Neutrophil (primary cell): ENCODE data around the gene PLA2G4D.

ENCODE experiments used
- H3K27ac ChIP-seq: fragments of 200-600 bp; sonication (generic); 2 replicates; pipeline ENCODE4 v1.5.1; 2016; ENCODE audit warnings: mild to moderate bottlenecking, moderate library complexity
- H3K27me3 ChIP-seq: fragments of 200-600 bp; sonication (generic); 2 replicates; pipeline ENCODE4 v1.6.0; 2016; ENCODE audit warnings: mild to moderate bottlenecking
- H3K36me3 ChIP-seq: fragments of 200-600 bp; sonication (generic); 2 replicates; pipeline ENCODE4 v1.5.1; 2017
- H3K4me1 ChIP-seq, 2 experiments: fragments of 200-600 bp in 1 of 2; sonication (generic) in 1 of 2; 1 replicate in 1 of 2; 2 replicates in 1 of 2; pipeline versions ENCODE4 v1.5.1 to v1.6.1; 2013 to 2016; ENCODE audit warnings: low read depth in 1 of 2, low read length in 1 of 2, mild to moderate bottlenecking in 1 of 2, moderate library complexity in 1 of 2; ENCODE audit not compliant: control insufficient read depth in 1 of 2, insufficient read depth in 1 of 2
- H3K4me3 ChIP-seq, 2 experiments: fragments of 200-600 bp in 1 of 2; sonication (generic) in 1 of 2; 1 replicate in 1 of 2; 2 replicates in 1 of 2; pipeline ENCODE4 v1.5.1; 2013 to 2016; ENCODE audit warnings: low read depth in 1 of 2, low read length in 1 of 2, mild to moderate bottlenecking in 1 of 2, moderate library complexity in 1 of 2
- H3K9me3 ChIP-seq: fragments of 200-600 bp; sonication (generic); 2 replicates; pipeline ENCODE4 v1.5.1; 2016
- TF ChIP-seq, protein P1 (sequence below): fragments of 200-600 bp; sonication (generic); IDR thresholded peaks from 2 replicates; pipeline ENCODE4 v1.5.1; 2016; ENCODE audit warnings: antibody characterized with exemption

PLA2G4D gene

DNA sequence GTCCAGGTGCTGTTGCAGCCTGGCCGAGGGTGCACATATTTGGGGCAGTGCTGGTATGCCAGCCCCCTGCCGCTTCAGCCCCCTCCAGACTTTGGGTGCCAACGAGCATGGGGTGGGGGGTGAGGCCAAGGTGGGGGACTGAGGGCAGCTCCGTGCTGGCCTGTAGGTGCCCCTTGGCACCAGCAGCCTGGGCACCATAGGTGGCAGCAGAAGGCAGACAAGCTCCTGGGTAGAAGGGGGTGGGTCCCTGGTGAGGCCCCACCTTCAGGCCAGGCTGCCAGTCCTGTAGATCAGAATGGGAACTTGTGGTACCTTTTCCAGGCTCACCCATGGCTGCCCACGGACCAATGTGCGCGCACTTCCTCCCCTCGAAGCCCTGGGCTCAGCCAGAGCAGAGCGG lies 57.4 kb downstream of the PLA2G4D start:
- no peaks in the 10 kb centered on the region for H3K9me3 ChIP-seq
- TF ChIP-seq, protein P1, sequence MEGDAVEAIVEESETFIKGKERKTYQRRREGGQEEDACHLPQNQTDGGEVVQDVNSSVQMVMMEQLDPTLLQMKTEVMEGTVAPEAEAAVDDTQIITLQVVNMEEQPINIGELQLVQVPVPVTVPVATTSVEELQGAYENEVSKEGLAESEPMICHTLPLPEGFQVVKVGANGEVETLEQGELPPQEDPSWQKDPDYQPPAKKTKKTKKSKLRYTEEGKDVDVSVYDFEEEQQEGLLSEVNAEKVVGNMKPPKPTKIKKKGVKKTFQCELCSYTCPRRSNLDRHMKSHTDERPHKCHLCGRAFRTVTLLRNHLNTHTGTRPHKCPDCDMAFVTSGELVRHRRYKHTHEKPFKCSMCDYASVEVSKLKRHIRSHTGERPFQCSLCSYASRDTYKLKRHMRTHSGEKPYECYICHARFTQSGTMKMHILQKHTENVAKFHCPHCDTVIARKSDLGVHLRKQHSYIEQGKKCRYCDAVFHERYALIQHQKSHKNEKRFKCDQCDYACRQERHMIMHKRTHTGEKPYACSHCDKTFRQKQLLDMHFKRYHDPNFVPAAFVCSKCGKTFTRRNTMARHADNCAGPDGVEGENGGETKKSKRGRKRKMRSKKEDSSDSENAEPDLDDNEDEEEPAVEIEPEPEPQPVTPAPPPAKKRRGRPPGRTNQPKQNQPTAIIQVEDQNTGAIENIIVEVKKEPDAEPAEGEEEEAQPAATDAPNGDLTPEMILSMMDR = no peak
- peaks cover 12% of the 10 kb centered on the region in 2 experiments for H3K4me1 ChIP-seq
- H3K36me3 ChIP-seq = no peaks in the 10 kb centered on the region
- H3K27ac ChIP-seq = no peak overlapping the region
- no peak overlapping the region for H3K4me3 ChIP-seq
- peaks cover 3% of the 10 kb centered on the region for H3K27me3 ChIP-seq

DNA sequence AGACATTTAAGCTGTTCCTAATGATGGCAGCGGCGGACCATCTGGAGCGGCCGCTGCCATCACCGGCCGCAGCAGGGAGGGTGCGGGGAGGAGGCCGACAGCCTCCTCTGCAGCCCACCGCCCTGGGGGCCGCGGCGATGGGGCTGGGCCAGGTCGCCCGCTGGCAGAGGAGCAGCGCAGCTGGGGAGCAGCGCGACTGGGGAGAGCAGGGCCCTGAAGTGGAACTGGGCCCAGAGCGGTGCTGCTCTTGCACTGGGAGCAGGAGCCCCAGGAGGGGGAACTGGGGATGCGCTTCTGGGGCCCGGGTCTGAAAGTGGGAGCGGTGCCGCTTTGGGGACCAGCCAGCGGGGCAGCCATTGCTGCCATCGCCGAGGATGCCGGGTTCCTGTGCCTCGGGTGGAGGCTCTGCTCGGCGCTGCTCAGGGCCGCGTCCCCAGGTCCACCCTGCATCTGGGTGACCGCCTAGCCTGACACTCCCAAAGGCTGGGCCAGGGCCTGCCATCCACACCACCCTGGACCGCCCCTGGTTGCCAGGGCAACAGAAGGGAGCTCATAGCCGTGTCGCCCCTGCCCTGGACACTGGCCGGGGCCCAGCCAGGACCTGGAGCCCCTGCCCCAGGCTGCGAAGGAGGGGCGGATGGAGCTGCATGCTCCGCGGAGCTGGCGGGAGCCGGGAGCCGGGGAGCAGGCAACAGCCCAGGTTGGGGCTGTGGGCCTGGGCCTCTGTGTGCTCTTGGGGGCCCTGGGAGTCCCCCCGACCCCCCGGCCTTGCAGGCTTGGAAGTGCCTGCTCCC lies 58.1 kb downstream of the PLA2G4D start:
- Histone ChIP-seq H3K27ac (no peak overlapping the region), H3K4me3 (no peak overlapping the region), H3K4me1 (peaks cover 12% of the 10 kb centered on the region in 2 experiments), H3K9me3 (no peaks in the 10 kb centered on the region), H3K36me3 (no peaks in the 10 kb centered on the region), H3K27me3 (peaks cover 3% of the 10 kb centered on the region)
- TF ChIP-seq, protein P1 = no peak

DNA sequence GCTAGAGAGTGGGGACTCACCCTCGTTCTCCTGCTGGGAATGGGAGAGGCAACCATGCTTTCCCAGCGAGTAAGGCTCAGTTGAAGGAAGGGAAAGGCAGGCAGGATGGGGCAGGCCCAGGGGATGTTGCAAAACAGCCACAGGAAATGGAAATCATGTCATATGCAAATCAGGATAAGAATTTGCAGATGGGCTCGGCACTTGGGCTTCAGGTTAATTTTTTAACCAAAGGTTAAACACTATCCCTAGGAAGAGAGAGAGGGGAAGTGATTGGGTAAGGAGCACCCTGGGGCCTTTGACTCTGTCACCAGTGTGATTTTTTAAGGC lies 59.0 kb downstream of the PLA2G4D start:
- Histone ChIP-seq H3K4me3 (no peak overlapping the region), H3K9me3 (no peaks in the 10 kb centered on the region), H3K36me3 (no peaks in the 10 kb centered on the region), H3K27me3 (peaks cover 3% of the 10 kb centered on the region), H3K4me1 (peaks cover 12% of the 10 kb centered on the region in 2 experiments), H3K27ac (no peak overlapping the region)
- TF ChIP-seq, protein P1 = no peak

DNA sequence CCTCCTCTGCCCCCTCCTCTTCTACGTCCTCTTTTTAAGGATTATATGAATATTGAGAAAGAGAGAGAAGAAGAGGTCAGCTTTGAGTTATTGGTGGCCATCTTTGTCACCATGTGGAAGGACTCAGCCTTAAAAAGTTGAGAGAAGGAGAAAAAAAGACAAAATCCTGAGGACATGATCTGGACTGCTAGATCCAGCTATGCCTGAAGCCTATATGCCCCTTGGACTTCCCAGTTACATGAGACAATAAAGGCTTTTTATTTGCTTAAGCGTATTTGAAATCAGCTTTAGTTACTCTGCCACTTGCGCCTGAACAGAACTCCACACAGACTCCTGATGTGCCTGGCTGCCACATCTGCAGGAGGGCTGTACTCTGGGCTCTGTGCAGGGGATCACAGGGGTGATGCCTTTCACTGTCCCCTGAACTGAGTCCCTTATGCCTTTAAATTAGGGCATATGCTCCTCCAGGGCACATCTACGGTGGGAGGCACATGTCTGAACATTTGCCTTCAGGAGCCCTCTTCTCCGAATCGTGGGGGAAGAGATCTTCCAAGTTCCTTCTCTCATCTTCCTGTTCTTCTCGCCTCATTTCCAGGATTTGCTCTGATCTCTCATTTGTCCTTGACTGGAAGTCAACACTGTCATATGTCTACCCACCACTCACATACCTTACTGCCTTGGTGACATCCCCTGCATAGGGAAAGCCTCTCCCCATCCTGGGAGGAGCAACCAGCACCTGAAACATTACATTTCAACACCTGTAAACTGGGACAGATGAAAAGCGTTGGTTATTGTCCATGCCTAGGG lies 59.5 kb downstream of the PLA2G4D start:
- no peak overlapping the region for H3K4me3 ChIP-seq
- H3K9me3 ChIP-seq = no peaks in the 10 kb centered on the region
- no peak overlapping the region for H3K27ac ChIP-seq
- TF ChIP-seq, protein P1 = no peak
- H3K4me1 ChIP-seq = peaks cover 12% of the 10 kb centered on the region in 2 experiments
- peaks cover 3% of the 10 kb centered on the region for H3K27me3 ChIP-seq
- no peaks in the 10 kb centered on the region for H3K36me3 ChIP-seq

DNA sequence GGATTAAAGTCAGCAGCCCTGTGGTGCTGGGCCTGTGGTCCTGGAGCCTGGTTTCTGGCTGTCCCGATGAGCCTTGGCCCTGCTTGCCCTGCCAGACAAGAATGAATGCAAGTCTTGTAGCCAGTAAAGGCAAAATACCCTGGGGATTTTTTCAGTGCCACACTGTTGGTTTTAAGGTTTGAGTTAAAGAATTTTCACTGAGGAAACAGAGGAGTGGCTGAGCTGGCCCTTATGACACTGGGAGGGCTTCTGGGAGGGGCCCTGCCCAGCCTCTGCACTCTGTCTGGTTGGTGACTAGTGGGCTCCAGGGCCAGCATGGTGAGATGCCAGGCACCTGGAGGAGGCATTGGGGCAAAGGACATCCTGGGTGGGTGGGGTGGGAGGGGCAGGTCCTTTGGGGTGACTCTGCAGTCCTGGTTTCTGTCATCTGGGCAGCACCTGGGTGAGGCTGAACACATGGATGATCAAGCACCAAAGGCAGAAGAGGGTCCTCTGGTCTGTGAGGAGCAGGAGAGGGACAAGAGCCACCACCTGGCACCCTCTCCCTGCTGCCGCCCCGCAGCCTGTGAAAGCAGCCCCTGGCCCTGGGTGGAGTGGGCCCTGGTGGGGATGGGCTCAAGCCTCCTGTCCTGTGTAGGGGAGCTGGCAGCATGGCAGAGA lies 61.0 kb downstream of the PLA2G4D start:
- peaks cover 12% of the 10 kb centered on the region in 2 experiments for H3K4me1 ChIP-seq
- no peak overlapping the region for H3K4me3 ChIP-seq
- H3K9me3 ChIP-seq = no peaks in the 10 kb centered on the region
- no peak overlapping the region for H3K27ac ChIP-seq
- TF ChIP-seq, protein P1 = no peak
- no peaks in the 10 kb centered on the region for H3K36me3 ChIP-seq
- peaks cover 3% of the 10 kb centered on the region for H3K27me3 ChIP-seq
